Measurements from ENCODE around the gene THADA.
"Not testable (repeated sequence)": the region's sequence is repeated elsewhere in the genome, so short reads cannot be mapped to it uniquely, and the experiment has no call there.

THADA gene

GRCh38 chr2:43540021-43540779 lies 55.6 kb downstream of the THADA start:
- no peak for DNase-seq (ENCODE audit: extremely low read depth in 1 of 2, low read depth in 1 of 2)

- DNase-seq (ENCODE audit: extremely low read depth in 1 of 2, low read depth in 1 of 2): no peak
Measured at GRCh38 chr2:43539436-43539835, 56.4 kb downstream of the THADA start.

- no peak for DNase-seq (ENCODE audit: extremely low read depth in 1 of 2, low read depth in 1 of 2)
Measured at GRCh38 chr2:43538034-43538670, 57.7 kb downstream of the THADA start.

- no peak for DNase-seq (ENCODE audit: extremely low read depth in 1 of 2, low read depth in 1 of 2)
Measured at GRCh38 chr2:43537137-43537536, 58.7 kb downstream of the THADA start.

GRCh38 chr2:43534569-43534968 lies 61.3 kb downstream of the THADA start:
- DNase-seq (ENCODE audit: extremely low read depth in 1 of 2, low read depth in 1 of 2): no peak

GRCh38 chr2:43532572-43532971 lies 63.3 kb downstream of the THADA start:
- DNase-seq (ENCODE audit: extremely low read depth in 1 of 2, low read depth in 1 of 2): not testable (repeated sequence)

GRCh38 chr2:43531251-43531650 lies 64.6 kb downstream of the THADA start:
- DNase-seq (ENCODE audit: extremely low read depth in 1 of 2, low read depth in 1 of 2): no peak

GRCh38 chr2:43526994-43527393 lies 68.8 kb downstream of the THADA start:
- no peak for DNase-seq (ENCODE audit: extremely low read depth in 1 of 2, low read depth in 1 of 2)

- no peak for DNase-seq (ENCODE audit: extremely low read depth in 1 of 2, low read depth in 1 of 2)
Measured at GRCh38 chr2:43525506-43525905, 70.3 kb downstream of the THADA start.

GRCh38 chr2:43524177-43524965 lies 71.5 kb downstream of the THADA start:
- no peak for DNase-seq (ENCODE audit: extremely low read depth in 1 of 2, low read depth in 1 of 2)

GRCh38 chr2:43522177-43522576 lies 73.7 kb downstream of the THADA start:
- no peak for DNase-seq (ENCODE audit: extremely low read depth in 1 of 2, low read depth in 1 of 2)

GRCh38 chr2:43521568-43521967 lies 74.3 kb downstream of the THADA start:
- DNase-seq (ENCODE audit: extremely low read depth in 1 of 2, low read depth in 1 of 2): no peak

- DNase-seq (ENCODE audit: extremely low read depth in 1 of 2, low read depth in 1 of 2): no peak
Measured at GRCh38 chr2:43520919-43521318, 74.9 kb downstream of the THADA start.

GRCh38 chr2:43519643-43520221 lies 76.1 kb downstream of the THADA start:
- no peak for DNase-seq (ENCODE audit: extremely low read depth in 1 of 2, low read depth in 1 of 2)

GRCh38 chr2:43518718-43519117 lies 77.1 kb downstream of the THADA start:
- DNase-seq (ENCODE audit: extremely low read depth in 1 of 2, low read depth in 1 of 2): no peak

GRCh38 chr2:43518181-43518580 lies 77.7 kb downstream of the THADA start:
- no peak for DNase-seq (ENCODE audit: extremely low read depth in 1 of 2, low read depth in 1 of 2)

- no peak for DNase-seq (ENCODE audit: extremely low read depth in 1 of 2, low read depth in 1 of 2)
Measured at GRCh38 chr2:43515807-43516497, 79.9 kb downstream of the THADA start.

GRCh38 chr2:43515248-43515647 lies 80.6 kb downstream of the THADA start:
- no peak for DNase-seq (ENCODE audit: extremely low read depth in 1 of 2, low read depth in 1 of 2)

- DNase-seq (ENCODE audit: extremely low read depth in 1 of 2, low read depth in 1 of 2): no peak
Measured at GRCh38 chr2:43513796-43514195, 82.0 kb downstream of the THADA start.

- DNase-seq (ENCODE audit: extremely low read depth in 1 of 2, low read depth in 1 of 2): no peak
Measured at GRCh38 chr2:43513216-43513615, 82.6 kb downstream of the THADA start.

- no peak for DNase-seq (ENCODE audit: extremely low read depth in 1 of 2, low read depth in 1 of 2)
Measured at GRCh38 chr2:43511199-43511598, 84.6 kb downstream of the THADA start.

Data from activated CD8-positive, alpha-beta memory T cell treated with anti-CD3 and anti-CD28 coated beads for 1 hour (primary cell).